A549 (cell line): Measurements from ENCODE around the gene INPP5B.

Source experiments
- CEBPB ChIP-seq, 2 experiments: fragments of >200 bp in 1 of 2; sonication (Bioruptor Twin) in 1 of 2; formaldehyde crosslinking in 1 of 2; IDR thresholded peaks; 2 replicates each; pipeline ENCODE4 v1.6.1; 2012 to 2016
- CTCF ChIP-seq: fragments of >200 bp; sonication (Bioruptor Twin); formaldehyde crosslinking; IDR thresholded peaks from 3 replicates; pipeline ENCODE4 v1.5.1; 2016
- HES2 ChIP-seq: fragments of >200 bp; sonication (Bioruptor Twin); formaldehyde crosslinking; IDR thresholded peaks from 2 replicates; pipeline ENCODE4 v1.6.1; 2016
- MAX ChIP-seq: IDR thresholded peaks from 2 replicates; pipeline ENCODE4 v1.6.1; 2012
- MAZ ChIP-seq: fragments of 150-350 bp; IDR thresholded peaks from 2 replicates; pipeline ENCODE4 v1.6.1; 2014; ENCODE audit warnings: antibody characterized with exemption, low read depth, low read length, borderline replicate concordance
- POLR2A ChIP-seq: IDR thresholded peaks from 2 replicates; pipeline ENCODE4 v1.6.1; 2012; ENCODE audit warnings: mild to moderate bottlenecking, low read length

GRCh38 chr1:37888022-37888700, 58.7 kb downstream of the INPP5B start:
- TF ChIP-seq MAZ, result no peak
- no peak for TF ChIP-seq CEBPB (IDR thresholded peaks at IDR 0.05)
- no peak for TF ChIP-seq CTCF
- TF ChIP-seq MAX, result no peak
- no peak for TF ChIP-seq HES2
- TF ChIP-seq POLR2A, result no peak
